CD14-positive monocyte (primary cell): ENCODE measurements around the gene IRF2BPL. TPM values are rescaled to one million over a fixed set of nuclear protein-coding genes. Genes with fewer than 3 reads are reported as not detected.

Experiments used
- DNase-seq, 3 donors: peaks; one replicate each; pipeline ENCODE4 v3.0.0-alpha.2; 2011 to 2022
- H2AFZ ChIP-seq: 2 replicates; pipeline ENCODE4 v1.6.0; 2012; ENCODE audit warnings: mild to moderate bottlenecking, low read depth, low read length, inconsistent platforms; ENCODE audit not compliant: insufficient read depth, poor library complexity, severe bottlenecking
- H3K27ac ChIP-seq, 2 donors: 1 replicate in 1 of 2; 2 replicates in 1 of 2; pipeline ENCODE4 v1.5.1; 2012 to 2013; ENCODE audit warnings: low read length in 2 of 2, control low read depth in 1 of 2, inconsistent platforms in 1 of 2, low read depth in 1 of 2, mild to moderate bottlenecking in 1 of 2
- H3K27me3 ChIP-seq, 2 donors: one replicate each; pipeline versions ENCODE4 v1.6.0 to v1.6.1; 2011 to 2013; ENCODE audit warnings: low read length in 2 of 2; ENCODE audit not compliant: control insufficient read depth in 2 of 2, insufficient read depth in 2 of 2
- H3K36me3 ChIP-seq, 2 donors: replicated peaks in 1 of 2; 1 replicate in 1 of 2; 2 replicates in 1 of 2; pipeline versions ENCODE4 v1.5.1 to v1.6.1; 2012 to 2013; ENCODE audit warnings: low read length in 2 of 2, control low read depth in 1 of 2, inconsistent platforms in 1 of 2, mild to moderate bottlenecking in 1 of 2; ENCODE audit not compliant: insufficient read depth in 2 of 2, control insufficient read depth in 1 of 2
- H3K4me1 ChIP-seq, 2 donors: 1 replicate in 1 of 2; 2 replicates in 1 of 2; pipeline versions ENCODE4 v1.5.1 to v1.6.1; 2012 to 2013; ENCODE audit warnings: low read length in 2 of 2, control low read depth in 1 of 2, inconsistent platforms in 1 of 2, mild to moderate bottlenecking in 1 of 2, moderate library complexity in 1 of 2; ENCODE audit not compliant: insufficient read depth in 2 of 2, control insufficient read depth in 1 of 2
- H3K4me2 ChIP-seq: replicated peaks from 2 replicates; pipeline ENCODE3; 2012; ENCODE audit warnings: low read length, moderate library complexity, mild to moderate bottlenecking; ENCODE audit not compliant: poor library complexity, severe bottlenecking; ENCODE audit errors: extremely low read depth
- H3K4me3 ChIP-seq, 3 experiments: fragments of 200-600 bp in 1 of 3; sonication (generic) in 1 of 3; replicated peaks in 1 of 3; 1 replicate in 2 of 3; 2 replicates in 1 of 3; pipeline ENCODE4 v1.5.1; 2011 to 2013; ENCODE audit warnings: low read length in 3 of 3, mild to moderate bottlenecking in 3 of 3, control low read depth in 2 of 3, low read depth in 2 of 3, inconsistent platforms in 1 of 3, moderate library complexity in 1 of 3
- H3K79me2 ChIP-seq: 2 replicates; pipeline ENCODE4 v1.6.0; 2012; ENCODE audit warnings: mild to moderate bottlenecking, control low read depth, inconsistent platforms, low read length, moderate library complexity; ENCODE audit not compliant: insufficient read depth
- H3K9ac ChIP-seq: 2 replicates; pipeline ENCODE4 v1.6.0; 2017; ENCODE audit warnings: low read length, mild to moderate bottlenecking; ENCODE audit not compliant: insufficient read depth, poor library complexity, severe bottlenecking
- H3K9me3 ChIP-seq, 2 donors: replicated peaks in 1 of 2; 1 replicate in 1 of 2; 2 replicates in 1 of 2; pipeline versions ENCODE4 v1.5.1 to v1.6.1; 2012 to 2013; ENCODE audit warnings: low read length in 2 of 2, control low read depth in 1 of 2; ENCODE audit not compliant: control insufficient read depth in 1 of 2, insufficient read depth in 1 of 2
- H4K20me1 ChIP-seq: 2 replicates; pipeline ENCODE4 v1.6.0; 2012; ENCODE audit warnings: mild to moderate bottlenecking, low read length, control low read depth, moderate library complexity; ENCODE audit not compliant: insufficient read depth
- H3K27ac Mint-ChIP-seq, 7 donors: one replicate each; pipeline ENCODE4 v1.8.0; 2020; ENCODE audit warnings: mild to moderate bottlenecking in 7 of 7, mixed read lengths in 7 of 7, moderate library complexity in 6 of 7, inconsistent platforms in 2 of 7
- H3K27me3 Mint-ChIP-seq, 3 donors: one replicate each; pipeline ENCODE4 v1.8.0; 2021 to 2022; ENCODE audit warnings: low read depth in 3 of 3, mild to moderate bottlenecking in 3 of 3, mixed read lengths in 3 of 3, moderate library complexity in 3 of 3, inconsistent platforms in 1 of 3
- H3K36me3 Mint-ChIP-seq, 2 donors: one replicate each; pipeline ENCODE4 v1.8.0; 2020; ENCODE audit warnings: mixed read lengths in 2 of 2, inconsistent platforms in 1 of 2, mild to moderate bottlenecking in 1 of 2
- H3K4me1 Mint-ChIP-seq: one replicate; pipeline ENCODE4 v1.8.0; 2020; ENCODE audit warnings: mild to moderate bottlenecking, mixed read lengths
- H3K4me3 Mint-ChIP-seq, 2 donors: one replicate each; pipeline ENCODE4 v1.8.0; 2020; ENCODE audit warnings: mild to moderate bottlenecking in 2 of 2, mixed read lengths in 2 of 2, moderate library complexity in 1 of 2
- H3K9me3 Mint-ChIP-seq, 7 donors: one replicate each; pipeline ENCODE4 v1.8.0; 2020 to 2022; ENCODE audit warnings: mixed read lengths in 7 of 7, mild to moderate bottlenecking in 6 of 7, moderate library complexity in 6 of 7, inconsistent platforms in 2 of 7
- CTCF ChIP-seq: fragments of 200-600 bp; IDR thresholded peaks from one replicate; pipeline ENCODE4 v1.8.0; 2022; ENCODE audit warnings: antibody characterized with exemption, mild to moderate bottlenecking
- WGBS: methylation state at CpG from one replicate; pipeline ENCODE4 v1.1.5; 2013; ENCODE audit warnings: missing lambda C conversion rate; ENCODE audit not compliant: insufficient coverage; 5-methylcytosine and 5-hydroxymethylcytosine counted together
- intact Hi-C, 2 donors: fragments of 100-400 bp; cut with micrococcal nuclease; formaldehyde crosslinking; loops; one replicate each; pipeline versions ENCODE4 v1.15.0 to v1.15.1; 2023
- polyA plus RNA-seq, 3 donors: library from polyadenylated mRNA; depleted of rRNA in 1 of 3; unstranded in 2 of 3; stranded (reverse) in 1 of 3; fragments of 300-500 nt in 2 of 3; fragments of >200 nt in 1 of 3; fragmentation: Illumina TruSeq in 2 of 3; gene quantifications; 1 replicate in 2 of 3; 2 replicates in 1 of 3; pipeline ENCODE4 v1.2.3, GENCODE V29; 2012 to 2021

Gene IRF2BPL
- polyA plus RNA-seq, 3 donors = 1.4 to 17.9 (median 1.9) TPM

GRCh38 chr14:76981670-76982069 lies 46.8 kb downstream of the IRF2BPL start:
- no peak overlapping the region for H3K4me2 ChIP-seq
- H3K27ac ChIP-seq = no peak overlapping the region
- H3K4me3 Mint-ChIP-seq = no peak overlapping the region
- H3K27ac Mint-ChIP-seq = peak overlapping the region in 2 of 7 donors; percentile 14 to 60
- TF ChIP-seq CTCF = no peak
- no peaks in the 10 kb centered on the region for H3K36me3 Mint-ChIP-seq
- no peak overlapping the region for H2AFZ ChIP-seq
- peaks cover 17 to 20% of the 10 kb centered on the region in 2 donors for H3K4me1 ChIP-seq
- H3K9ac ChIP-seq = no peak overlapping the region
- DNase-seq = no peak
- peaks cover 0 to 8% (median 4%) of the 10 kb centered on the region in 3 donors for H3K27me3 Mint-ChIP-seq
- H3K9me3 Mint-ChIP-seq = peaks cover 2 to 7% (median 3%) of the 10 kb centered on the region in 7 donors
- H3K4me3 ChIP-seq = no peak overlapping the region
- peaks cover 0 to 4% of the 10 kb centered on the region in 2 donors for H3K9me3 ChIP-seq
- H3K4me1 Mint-ChIP-seq = peaks cover 19% of the 10 kb centered on the region
- H3K79me2 ChIP-seq = no peaks in the 10 kb centered on the region
- no peaks in the 10 kb centered on the region for H3K27me3 ChIP-seq
- intact Hi-C loops = no loop called here
- no peaks in the 10 kb centered on the region for H3K36me3 ChIP-seq
- 92% methylated on average over 1 of the region's 1 CpG for WGBS
- no peaks in the 10 kb centered on the region for H4K20me1 ChIP-seq

- H3K9me3 Mint-ChIP-seq = peaks cover 2 to 7% (median 3%) of the 10 kb centered on the region in 7 donors
- Histone ChIP-seq H3K79me2 (no peaks in the 10 kb centered on the region), H3K9me3 (peaks cover 0 to 4% of the 10 kb centered on the region in 2 donors), H3K4me1 (peaks cover 17 to 20% of the 10 kb centered on the region in 2 donors), H3K36me3 (no peaks in the 10 kb centered on the region), H2AFZ (peak overlapping the region; percentile 44), H3K4me3 (no peak overlapping the region), H4K20me1 (no peaks in the 10 kb centered on the region), H3K27me3 (no peaks in the 10 kb centered on the region), H3K27ac (peak overlapping the region; percentile 75 to 91), H3K4me2 (peak overlapping the region; percentile 15), H3K9ac (peak overlapping the region; percentile 54)
- H3K4me1 Mint-ChIP-seq = peaks cover 19% of the 10 kb centered on the region
- H3K27me3 Mint-ChIP-seq = peaks cover 0 to 8% (median 2%) of the 10 kb centered on the region in 3 donors
- peak; percentile 98 to 100 (median 100) for DNase-seq
- peak overlapping the region; percentile 93 to 97 (median 96) for H3K27ac Mint-ChIP-seq
- H3K4me3 Mint-ChIP-seq = peak overlapping the region; percentile 34 to 73
- no peak for TF ChIP-seq CTCF
- intact Hi-C loops = loop anchor here in 1 of 2 donors (5.0 kb wide), 1 partner anchor 64 kb away; no protein-coding TSS in a partner anchor
- 35% methylated on average over 4 of the region's 15 CpGs for WGBS
- H3K36me3 Mint-ChIP-seq = no peaks in the 10 kb centered on the region
These were observed 50.5 kb downstream of the IRF2BPL start for GRCh38 chr14:76977793-76978720.
